HG03175 (cell line): Measurements from ENCODE around the gene BNIP2.
"Not testable (repeated sequence)": the region's sequence is repeated elsewhere in the genome, so short reads cannot be mapped to it uniquely, and the experiment has no call there.

ENCODE experiments used
- ATAC-seq: cut with Tn5 transposase; IDR thresholded peaks from one replicate; pipeline ENCODE4 v1.9.1; 2021; ENCODE audit warnings: mild to moderate bottlenecking, moderate library complexity; ENCODE audit not compliant: unreplicated experiment

Gene BNIP2, protein sequence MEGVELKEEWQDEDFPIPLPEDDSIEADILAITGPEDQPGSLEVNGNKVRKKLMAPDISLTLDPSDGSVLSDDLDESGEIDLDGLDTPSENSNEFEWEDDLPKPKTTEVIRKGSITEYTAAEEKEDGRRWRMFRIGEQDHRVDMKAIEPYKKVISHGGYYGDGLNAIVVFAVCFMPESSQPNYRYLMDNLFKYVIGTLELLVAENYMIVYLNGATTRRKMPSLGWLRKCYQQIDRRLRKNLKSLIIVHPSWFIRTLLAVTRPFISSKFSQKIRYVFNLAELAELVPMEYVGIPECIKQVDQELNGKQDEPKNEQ

DNA sequence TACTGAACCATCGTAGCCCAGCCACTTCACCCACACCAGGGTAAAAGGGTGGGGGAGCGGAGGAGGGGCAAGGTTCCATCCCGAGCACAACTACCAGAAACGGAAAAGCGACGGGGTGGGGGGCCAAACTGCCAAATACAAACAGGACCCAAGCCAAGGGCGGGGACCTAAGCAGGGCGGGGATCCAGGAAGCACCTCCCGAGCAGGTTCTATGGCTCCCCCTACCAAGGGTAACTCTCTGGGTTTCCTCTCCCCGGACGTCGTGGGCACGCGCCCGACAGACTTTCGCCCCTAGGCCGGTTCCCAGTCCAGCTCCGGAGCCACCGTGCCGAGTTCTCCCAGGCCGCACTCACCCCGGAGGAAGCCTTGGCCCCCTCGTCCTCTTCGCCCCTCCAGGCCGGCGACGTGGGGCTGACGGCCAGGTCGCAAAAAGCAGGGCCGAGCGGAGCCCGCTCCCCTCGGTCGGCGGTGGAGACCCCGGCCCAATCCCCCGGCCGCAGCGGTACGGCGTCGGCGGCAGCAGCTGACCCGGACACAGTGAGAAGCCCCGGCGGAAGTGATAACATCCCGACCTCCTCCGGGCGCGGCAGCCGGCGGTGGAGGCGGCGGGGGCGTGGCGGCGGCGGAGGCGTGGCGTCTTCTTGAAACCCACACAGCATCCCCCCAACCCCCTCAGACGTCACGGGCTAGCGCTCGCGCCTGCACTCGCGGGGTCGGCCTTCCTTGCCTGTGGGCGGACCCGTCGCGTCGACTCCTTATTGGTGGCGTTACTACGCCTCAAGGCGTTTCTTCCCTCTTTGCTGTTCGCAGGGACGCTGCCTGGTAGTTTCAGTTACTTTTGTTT is at the start of gene BNIP2:
Gene BNIP2, minus strand, starts transcription at position 539 of the 844 bp plus-strand sequence. CDS start 6,863 bp downstream, outside the sequence.
- peak; percentile 87 for ATAC-seq

DNA sequence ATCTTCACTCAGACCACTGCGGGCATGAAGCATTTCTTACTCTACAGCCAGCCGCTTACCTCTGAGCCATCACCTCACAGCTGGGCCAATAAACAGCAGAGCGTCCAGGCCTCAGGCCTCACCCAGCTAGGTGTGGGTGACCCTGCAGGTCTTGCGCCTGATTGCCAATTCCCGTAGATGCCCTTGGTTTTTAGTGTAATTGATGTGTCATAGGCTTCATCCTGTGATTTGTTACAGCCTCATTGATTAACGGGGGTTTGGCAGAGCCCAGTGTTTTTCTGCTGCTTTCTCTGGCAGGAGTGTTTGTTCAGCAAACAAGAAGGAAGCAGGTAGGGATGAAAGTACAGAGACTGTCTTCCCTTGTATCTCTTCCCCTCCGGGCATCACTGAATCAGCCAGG is 49.6 kb upstream of the BNIP2 start:
- no peak for ATAC-seq

DNA sequence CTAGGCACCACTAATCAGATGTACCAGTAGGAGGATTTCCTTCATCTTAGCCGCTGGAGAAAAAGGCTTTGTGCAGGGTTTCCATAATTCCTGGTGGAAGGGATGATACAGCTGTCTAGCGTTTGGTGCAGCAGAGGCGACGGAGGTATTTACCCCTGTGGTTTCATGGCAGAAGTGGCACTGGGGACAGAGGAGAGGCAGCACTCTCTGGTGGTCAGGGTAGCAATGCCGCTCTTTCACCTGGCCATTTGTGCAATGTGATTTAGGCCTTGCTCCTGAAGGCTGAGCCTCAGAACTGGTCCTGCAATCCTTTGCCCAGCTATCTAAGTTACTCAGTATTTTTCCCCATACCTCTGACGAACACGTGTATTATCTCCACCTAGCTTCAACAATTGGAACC is 47.1 kb upstream of the BNIP2 start:
- no peak for ATAC-seq

DNA sequence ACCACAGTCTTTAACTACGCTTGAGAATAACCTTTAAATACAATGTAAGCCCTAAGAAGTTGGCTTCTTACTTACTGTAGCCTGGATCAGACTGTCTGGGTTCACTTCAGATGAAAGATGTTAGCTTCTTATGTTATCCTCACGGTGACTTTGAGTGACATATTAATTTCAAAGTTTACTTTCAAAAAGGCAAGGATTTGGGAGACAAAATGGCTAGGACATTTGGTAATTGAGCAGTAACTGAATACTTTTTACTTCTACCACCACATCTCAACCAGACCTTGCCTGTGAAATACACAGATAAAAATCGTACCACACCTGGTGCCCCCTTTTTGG is 36.0 kb upstream of the BNIP2 start:
- ATAC-seq: no peak

DNA sequence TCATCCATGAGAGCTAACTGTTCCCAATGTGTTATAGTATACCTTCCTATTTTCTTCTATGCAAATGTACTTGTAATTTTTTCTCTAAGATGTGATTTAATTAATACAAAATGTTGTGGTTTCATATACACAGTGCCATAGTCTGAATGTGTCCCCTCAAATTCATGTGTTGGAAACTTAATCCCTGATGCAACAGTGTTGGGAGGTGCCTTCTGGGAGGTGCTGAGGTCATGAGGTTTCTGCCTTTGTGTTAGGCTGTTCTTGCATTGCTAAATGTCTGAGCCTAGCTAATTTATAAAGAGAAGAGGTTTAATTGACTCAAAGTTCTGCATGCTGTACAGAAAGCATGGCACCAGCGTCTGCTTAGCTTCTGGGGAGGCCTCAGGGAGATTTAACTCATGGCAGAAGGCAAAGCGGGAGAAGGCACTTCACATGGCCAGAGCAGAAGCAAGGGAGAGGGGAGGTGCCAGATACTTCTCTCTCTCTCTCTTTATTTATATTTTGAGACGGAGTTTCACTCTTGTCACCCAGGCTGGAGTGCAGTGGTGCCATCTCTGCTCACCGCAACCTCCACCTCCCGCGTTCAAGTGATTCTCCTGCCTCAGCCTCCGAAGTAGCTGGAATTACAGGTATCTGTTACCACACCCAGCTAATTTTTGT is 34.7 kb upstream of the BNIP2 start:
- ATAC-seq: no peak

DNA sequence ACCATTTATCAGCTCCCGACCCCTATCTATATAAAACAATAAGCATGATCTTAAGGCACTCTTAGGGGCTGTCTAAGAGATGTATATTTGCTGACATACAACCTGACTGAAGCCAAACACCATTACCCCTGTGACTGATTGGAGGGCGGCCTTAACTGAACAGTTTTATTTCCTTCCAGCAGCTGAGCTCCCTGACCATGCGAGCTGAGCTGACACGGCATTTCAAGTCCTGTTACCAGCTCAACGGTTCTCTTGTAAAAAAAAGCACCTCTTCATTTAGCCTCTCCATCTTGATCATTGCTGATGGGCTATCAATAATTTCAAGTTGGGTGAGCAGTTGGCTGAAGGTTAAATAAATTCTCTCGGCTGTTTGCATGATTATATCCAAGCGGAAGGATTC is 33.4 kb upstream of the BNIP2 start:
- ATAC-seq: no peak

DNA sequence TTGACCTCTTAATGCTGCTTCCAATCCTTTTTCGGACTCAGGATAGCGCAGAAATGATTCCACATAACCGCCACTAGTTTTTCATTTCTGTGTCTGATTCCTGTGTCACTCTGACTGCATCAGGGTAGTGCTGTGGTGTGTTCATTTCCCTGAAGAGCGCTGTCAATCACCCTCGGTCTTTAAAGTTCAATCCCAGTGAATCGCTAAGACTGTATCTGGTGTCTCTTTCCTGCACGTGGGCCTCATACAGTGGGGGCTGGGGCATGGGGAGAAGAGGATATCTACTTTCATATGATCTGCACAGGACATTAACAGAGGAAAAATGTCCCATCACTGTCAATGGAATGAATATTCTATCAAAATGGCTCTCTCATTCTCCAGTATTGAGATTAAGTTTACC is 32.9 kb upstream of the BNIP2 start:
- no peak for ATAC-seq

DNA sequence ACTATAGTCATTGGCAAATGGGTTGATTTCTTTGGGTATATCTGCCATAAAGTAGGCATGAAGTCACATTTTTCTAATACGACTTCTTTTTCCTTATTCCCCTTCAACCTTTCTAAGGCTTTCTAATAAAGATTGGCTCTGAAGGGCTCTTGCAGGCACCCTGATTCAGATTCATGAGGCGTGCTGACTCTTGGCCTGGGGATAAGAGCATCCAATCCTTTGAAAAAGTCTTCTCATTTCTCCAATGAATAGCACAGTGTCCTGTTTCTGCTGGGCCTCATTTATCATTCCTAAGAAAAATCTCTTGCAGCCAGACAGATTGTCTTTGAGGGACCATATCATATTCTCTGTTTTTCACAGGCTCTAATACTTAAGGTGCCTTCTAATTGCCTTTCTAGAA is 32.3 kb upstream of the BNIP2 start:
- ATAC-seq: no peak

DNA sequence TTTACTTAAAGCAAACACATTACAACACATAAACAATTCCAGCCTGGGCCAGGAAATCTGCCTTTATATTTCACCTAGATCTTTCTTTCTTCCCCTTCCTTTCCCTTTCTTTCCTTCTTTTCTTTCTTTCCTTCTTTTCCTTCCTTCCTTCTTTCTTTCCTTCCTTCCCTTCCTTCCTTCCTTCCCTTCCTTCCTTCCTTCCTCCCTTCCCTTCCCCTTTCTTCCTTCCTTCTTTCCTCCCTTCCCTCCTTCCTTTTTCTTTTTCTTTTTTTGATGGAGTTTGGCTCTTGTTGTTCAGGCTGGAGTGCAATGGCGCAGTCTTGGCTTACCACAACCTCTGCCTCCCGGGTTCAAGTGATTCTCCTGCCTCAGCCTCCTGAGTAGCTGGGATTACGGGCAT is 24.1 kb upstream of the BNIP2 start:
- ATAC-seq: no peak

DNA sequence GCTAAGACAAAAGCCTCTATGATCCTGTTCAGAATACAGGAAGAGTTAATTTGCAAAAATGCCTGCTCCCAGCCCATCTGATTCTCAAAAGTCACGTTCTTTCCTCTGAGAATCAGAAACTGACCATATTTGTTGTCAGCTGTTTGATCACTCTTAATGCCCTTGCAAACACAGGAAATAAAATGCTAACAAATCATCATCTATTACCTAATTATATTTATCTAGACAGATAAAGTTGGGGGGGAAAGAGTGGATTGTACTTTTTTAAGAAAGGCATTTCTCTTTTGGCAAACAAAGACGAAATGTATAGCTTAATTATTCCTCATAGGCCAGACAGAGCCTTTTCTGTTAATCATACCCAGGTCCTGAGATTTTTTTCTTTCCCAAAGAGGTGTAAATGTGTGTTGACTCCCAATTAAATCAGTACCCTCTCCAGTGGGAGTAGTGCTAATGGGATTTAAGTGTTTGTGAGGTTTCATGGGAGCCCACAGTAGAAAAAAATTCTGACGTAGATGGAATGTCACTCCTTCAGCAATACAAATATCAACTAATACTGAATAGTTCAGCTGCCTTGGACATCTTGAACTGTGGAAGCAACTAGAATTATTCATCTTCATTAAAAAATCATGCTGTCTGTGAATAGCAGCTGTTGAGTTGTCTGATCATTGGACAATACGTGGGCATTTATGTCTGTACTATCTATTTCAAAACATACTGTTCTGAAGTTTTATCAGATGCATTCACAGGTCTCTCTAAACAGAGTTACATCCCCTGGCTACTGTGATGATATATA is 22.5 kb upstream of the BNIP2 start:
- no peak for ATAC-seq

DNA sequence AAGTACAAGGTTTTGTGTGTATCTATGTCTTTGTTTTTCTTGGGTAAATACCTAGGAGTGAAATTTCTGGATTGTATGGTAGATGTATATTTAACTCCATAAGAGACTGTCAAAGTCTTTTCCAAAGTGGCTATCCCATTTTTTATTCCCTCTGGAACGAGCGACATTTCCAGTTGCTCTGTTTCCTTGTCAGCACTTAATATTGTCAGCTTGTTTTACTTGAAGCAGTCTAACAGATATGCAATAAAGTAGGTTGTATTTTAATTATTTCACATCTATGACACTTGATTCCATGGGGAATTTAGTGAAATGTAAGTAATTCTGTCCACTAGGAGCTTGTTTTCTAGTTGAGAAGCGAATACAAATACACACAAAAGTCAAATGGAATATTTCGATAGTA is 18.5 kb upstream of the BNIP2 start:
- no peak for ATAC-seq

DNA sequence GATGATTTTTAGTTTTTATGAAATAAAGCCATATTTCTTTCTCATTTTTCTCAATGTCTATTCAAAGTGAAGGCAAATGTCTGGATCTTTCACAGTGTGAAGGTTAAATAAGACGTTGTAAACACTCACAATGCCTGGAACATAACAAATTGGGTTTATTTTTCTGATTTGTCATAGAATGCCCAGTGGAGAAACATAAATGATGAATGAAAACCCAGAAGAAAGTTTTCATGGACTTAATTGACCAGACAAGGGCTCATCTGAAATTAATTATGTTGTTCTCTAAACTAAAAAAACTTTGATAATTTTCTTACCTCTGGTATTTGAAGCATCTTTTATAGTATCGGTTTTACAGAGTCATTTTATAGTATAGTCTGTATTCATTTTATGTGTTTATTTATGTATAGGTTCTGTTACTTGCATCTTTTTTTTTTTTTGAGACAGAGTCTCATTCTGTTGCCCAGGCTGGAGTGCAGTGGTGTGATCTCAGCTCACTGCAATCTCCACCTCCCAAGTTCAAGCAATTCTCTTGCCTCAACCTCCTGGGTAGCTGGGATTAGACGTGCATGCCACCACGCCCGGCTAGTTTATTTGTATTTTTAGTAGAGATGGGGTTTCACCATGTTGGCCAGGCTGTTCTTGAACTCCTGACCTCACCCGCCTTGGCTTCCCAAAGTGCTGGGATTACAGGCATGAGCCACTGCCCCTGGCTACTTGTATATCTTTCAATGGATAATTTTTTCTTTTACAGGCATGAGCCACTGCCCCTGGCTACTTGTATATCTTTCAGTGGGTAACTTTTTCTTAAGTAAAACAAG is 15.1 kb upstream of the BNIP2 start:
- ATAC-seq: no peak

DNA sequence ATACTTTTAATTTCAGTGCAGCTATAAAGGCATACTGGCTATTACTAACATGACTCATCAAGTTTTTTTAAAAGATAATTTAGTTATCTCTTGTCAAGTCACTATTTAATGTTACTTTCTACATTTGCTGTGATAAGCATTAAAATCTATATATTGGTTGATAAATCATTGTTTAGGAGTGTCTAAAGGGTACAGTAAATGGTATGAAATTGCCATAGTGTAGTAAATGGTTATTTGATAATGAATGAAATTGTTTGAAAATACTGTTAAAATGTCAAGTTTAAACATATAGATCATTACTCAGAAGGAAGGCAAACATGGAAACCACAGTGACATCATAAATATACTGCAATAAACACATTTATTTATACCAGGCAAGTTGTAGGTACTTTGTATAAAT is 13.2 kb upstream of the BNIP2 start:
- no peak for ATAC-seq

DNA sequence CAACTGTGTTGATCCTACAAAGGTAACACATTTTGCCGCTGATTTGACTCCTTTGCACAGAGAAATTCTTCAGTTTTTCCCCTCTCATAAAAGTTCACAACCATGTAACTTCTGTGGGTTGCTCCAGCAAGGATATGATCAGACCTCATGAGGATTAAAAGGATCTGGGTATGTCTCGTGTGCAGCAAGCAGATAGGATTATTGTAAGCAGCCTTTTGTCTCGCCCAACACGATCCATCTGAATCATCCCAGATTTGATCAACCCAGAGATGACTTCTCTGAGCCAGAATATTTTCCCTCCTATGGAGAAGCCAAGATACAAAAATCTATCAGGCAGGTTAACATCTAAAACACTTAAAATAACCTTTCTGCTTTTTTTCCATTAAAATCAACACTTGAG is 12.8 kb upstream of the BNIP2 start:
- ATAC-seq: no peak

DNA sequence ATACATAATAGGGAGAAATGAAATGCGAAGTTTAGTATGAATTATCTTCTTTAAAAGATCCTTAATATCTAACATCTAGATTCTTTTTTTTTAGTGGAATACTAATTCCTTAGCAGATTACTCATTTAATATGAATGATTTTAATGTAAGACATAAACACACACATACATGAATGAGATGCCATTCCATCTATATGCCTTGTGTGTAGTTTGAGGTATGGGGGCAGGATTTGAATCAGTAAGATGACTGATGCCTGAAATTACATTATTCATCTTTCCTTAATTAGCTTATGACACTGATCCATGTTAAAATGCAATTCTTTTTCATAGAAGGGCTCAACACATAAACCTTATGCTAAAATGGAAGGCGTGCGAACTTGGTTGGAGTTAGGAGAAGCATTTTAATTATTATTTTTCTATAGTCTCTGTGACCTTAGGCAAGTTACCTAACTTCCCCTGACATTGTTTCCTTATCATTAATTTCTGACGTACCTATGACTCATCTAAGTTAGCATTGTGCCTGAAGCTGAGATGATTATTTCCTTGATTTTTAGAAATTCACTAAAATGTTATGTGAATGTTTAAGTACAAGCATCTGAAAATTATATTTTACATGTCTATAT is 10.8 kb upstream of the BNIP2 start:
- ATAC-seq: no peak

DNA sequence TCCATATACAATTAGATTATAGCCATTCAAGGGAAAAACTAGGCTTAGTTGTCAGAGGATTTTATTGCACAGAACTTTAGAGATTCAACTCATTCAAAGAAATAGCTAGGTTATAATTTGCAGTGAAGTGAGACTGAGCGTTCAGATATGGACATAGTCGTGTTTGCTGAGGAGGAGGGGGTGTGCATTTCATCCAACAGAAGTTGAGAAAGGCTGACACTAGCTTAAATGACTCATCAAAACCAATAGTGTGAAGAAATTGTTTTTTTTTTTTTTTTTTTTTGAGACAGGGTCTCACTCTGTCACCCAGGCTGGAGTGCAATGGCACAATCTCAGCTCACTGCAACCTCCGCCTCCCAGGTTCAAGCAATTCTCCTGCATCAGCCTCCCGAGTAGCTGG is 8.9 kb upstream of the BNIP2 start:
- not testable (repeated sequence) for ATAC-seq

DNA sequence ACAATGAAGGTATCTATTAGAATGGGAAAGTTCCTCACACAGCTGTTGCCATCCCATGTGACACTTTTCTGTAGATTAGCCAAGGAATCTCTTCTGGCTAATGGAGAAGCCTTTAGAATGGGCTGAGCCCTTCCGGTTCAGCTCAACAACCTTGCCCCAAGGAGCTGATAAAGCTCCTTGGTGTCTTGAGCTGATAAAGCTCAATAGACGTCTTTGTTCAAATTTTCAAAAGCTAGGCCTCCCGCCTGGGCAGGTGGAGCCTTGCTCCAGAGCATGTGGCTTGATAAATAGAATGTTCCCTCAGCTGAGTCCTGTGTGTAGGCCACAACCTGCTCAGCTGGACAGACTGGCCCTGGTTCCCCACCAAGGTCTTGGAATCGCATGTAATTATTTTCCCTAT is 7.2 kb upstream of the BNIP2 start:
- ATAC-seq: no peak

DNA sequence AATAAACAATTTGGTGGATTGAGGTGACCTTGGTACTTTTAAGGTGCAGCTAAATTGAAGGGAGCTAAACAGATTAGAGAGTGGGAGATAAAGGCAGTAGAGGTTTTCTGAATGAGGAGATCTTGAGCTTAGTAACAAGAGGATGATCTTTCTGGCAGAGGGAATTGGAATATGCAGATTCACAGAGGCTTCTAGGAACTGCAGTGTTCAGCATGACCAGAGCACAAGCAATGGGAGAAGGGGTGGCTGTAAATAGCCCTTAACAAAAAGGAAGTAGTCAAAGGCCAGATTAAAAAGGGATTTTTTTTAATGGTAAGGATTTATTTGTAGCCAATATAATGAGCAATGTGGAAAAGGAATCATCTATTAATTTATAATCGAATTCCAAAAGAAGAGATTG is 5.7 kb upstream of the BNIP2 start:
- no peak for ATAC-seq

DNA sequence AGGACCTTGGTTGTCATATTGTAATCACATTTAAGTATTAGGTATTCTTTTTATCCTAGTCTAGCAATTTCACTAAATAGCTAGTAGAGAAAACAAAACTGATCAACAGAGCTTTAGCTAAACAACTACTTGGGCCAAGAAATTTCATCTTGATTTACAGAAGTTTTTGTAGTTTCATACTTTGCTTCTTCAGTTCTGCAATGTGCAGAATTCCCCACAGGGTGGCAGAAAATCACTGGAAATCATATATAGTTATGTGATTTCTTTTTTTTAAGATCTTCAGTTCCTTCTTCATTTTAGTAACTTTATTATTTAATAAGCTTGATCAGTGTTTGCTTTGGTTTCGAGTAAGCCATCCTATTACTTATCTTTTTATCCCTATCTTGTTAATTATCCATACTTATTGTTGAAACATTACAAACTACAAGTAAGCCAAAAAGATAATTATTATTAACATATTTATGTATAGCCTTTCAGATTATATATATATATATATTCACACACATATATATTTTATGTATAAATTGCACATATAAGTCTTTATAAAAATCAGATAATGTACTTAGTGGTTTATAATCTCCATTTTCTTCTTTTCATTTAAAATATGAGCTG is 2.2 kb upstream of the BNIP2 start:
- no peak for ATAC-seq
